H1 (cell line): Measurements from ENCODE around the gene ANKRD6. TPM values are rescaled to one million over a fixed set of nuclear protein-coding genes. Genes with fewer than 3 reads are reported as not detected.

ENCODE experiments used
- CTCF ChIA-PET: fragments of 300-600 bp; sonication (Branson Sonifier 250); formaldehyde crosslinking; loops from one replicate; lab custom pipeline; 2021; ENCODE audit not compliant: partially characterized antibody; lab: Charles Lee
- POLR2A ChIA-PET: fragments of 300-600 bp; sonication (Branson Sonifier 250); formaldehyde crosslinking; loops from one replicate; lab custom pipeline; 2021; ENCODE audit warnings: inconsistent platforms; ENCODE audit not compliant: partially characterized antibody; lab: Charles Lee
- DNase-seq, 2 experiments: peaks; one replicate each; pipeline versions ENCODE4 v3.0.0 to v3.0.0-alpha.2; 2010 to 2022; ENCODE audit warnings: low spot score in 2 of 2, low read depth in 1 of 2, mixed read lengths in 1 of 2
- FAIRE-seq: peaks from 2 replicates; lab custom pipeline; 2011; peaks lifted over from hg19 to GRCh38; lab: Jason Lieb, UNC
- H2AFZ ChIP-seq: 2 replicates; pipeline ENCODE4 v1.8.1; 2012; ENCODE audit warnings: low read length, inconsistent platforms
- H2AK5ac ChIP-seq: 2 replicates; pipeline ENCODE4 v1.6.1; 2013; ENCODE audit warnings: low read depth, low read length
- H2BK120ac ChIP-seq: replicated peaks from 2 replicates; pipeline ENCODE3; 2013; ENCODE audit warnings: low read depth, low read length, inconsistent platforms
- H2BK12ac ChIP-seq: 2 replicates; pipeline ENCODE4 v1.6.1; 2013; ENCODE audit warnings: low read depth, low read length
- H2BK15ac ChIP-seq: 2 replicates; pipeline ENCODE4 v1.6.1; 2013; ENCODE audit warnings: low read length
- H2BK20ac ChIP-seq: 2 replicates; pipeline ENCODE4 v1.6.1; 2013; ENCODE audit warnings: low read length
- H2BK5ac ChIP-seq: 2 replicates; pipeline ENCODE4 v1.6.1; 2013; ENCODE audit warnings: low read depth, low read length
- H3K14ac ChIP-seq: 2 replicates; pipeline ENCODE4 v1.6.1; 2013; ENCODE audit warnings: inconsistent platforms; ENCODE audit not compliant: insufficient read length
- H3K18ac ChIP-seq: 2 replicates; pipeline ENCODE4 v1.6.1; 2013; ENCODE audit warnings: low read length; ENCODE audit errors: extremely low read depth
- H3K23ac ChIP-seq: 2 replicates; pipeline ENCODE4 v1.6.1; 2013; ENCODE audit warnings: inconsistent platforms; ENCODE audit not compliant: insufficient read length
- H3K23me2 ChIP-seq: 2 replicates; pipeline ENCODE4 v1.6.1; 2013; ENCODE audit warnings: low read depth, low read length
- H3K27ac ChIP-seq: 2 replicates; pipeline ENCODE4 v1.6.1; 2011; ENCODE audit warnings: low read depth, low read length, inconsistent platforms
- H3K27me3 ChIP-seq, 4 experiments: replicated peaks in 1 of 4; 1 replicate in 1 of 4; 2 replicates in 3 of 4; pipeline versions ENCODE4 v1.6.1 to v1.8.1; 2011 to 2013; ENCODE audit warnings: low read length in 3 of 4, mild to moderate bottlenecking in 3 of 4, inconsistent platforms in 2 of 4, mixed read lengths in 2 of 4, moderate library complexity in 1 of 4; ENCODE audit not compliant: control insufficient read depth in 3 of 4, insufficient read depth in 3 of 4; ENCODE audit errors: extremely low read depth in 1 of 4
- H3K36me3 ChIP-seq, 4 experiments: 2 replicates each; pipeline versions ENCODE4 v1.6.1 to v1.8.1; 2011 to 2013; ENCODE audit warnings: mild to moderate bottlenecking in 4 of 4, low read length in 3 of 4, moderate library complexity in 2 of 4, control low read depth in 1 of 4, inconsistent platforms in 1 of 4; ENCODE audit not compliant: insufficient read depth in 4 of 4, control insufficient read depth in 2 of 4
- H3K4ac ChIP-seq: replicated peaks from 2 replicates; pipeline ENCODE3; 2013; ENCODE audit warnings: low read length, low read depth, mixed read lengths, inconsistent platforms; ENCODE audit not compliant: insufficient read length
- H3K4me1 ChIP-seq, 4 experiments: replicated peaks in 1 of 4; 1 replicate in 1 of 4; 2 replicates in 3 of 4; pipeline versions ENCODE4 v1.6.1 to v1.8.1; 2011 to 2013; ENCODE audit warnings: low read length in 3 of 4, inconsistent platforms in 2 of 4, mixed read lengths in 1 of 4; ENCODE audit not compliant: insufficient read depth in 4 of 4, control insufficient read depth in 3 of 4
- H3K4me2 ChIP-seq, 2 experiments: 2 replicates each; pipeline versions ENCODE4 v1.6.1 to v1.8.1; 2011 to 2013; ENCODE audit warnings: low read depth in 2 of 2, low read length in 2 of 2, control low read depth in 1 of 2, inconsistent platforms in 1 of 2, mild to moderate bottlenecking in 1 of 2; ENCODE audit not compliant: insufficient read depth in 1 of 2
- H3K4me3 ChIP-seq, 4 experiments: fragments of 200-600, 300-600 bp in 1 of 4; sonication (generic), shearing (Covaris generic), sonication (Bioruptor Twin) in 1 of 4; 2 replicates each; pipeline versions ENCODE4 v1.5.1 to v1.8.1; 2011 to 2016; ENCODE audit warnings: low read length in 4 of 4, low read depth in 3 of 4, control low read depth in 2 of 4, inconsistent platforms in 2 of 4, mild to moderate bottlenecking in 2 of 4, mixed read lengths in 1 of 4, moderate library complexity in 1 of 4; ENCODE audit not compliant: insufficient read depth in 2 of 4; ENCODE audit errors: extremely low read depth in 1 of 4
- H3K56ac ChIP-seq: replicated peaks from 2 replicates; pipeline ENCODE3; 2013; ENCODE audit warnings: low read depth, mild to moderate bottlenecking, mixed read lengths, low read length, inconsistent platforms; ENCODE audit not compliant: insufficient read length
- H3K79me1 ChIP-seq: 2 replicates; pipeline ENCODE4 v1.6.1; 2013; ENCODE audit warnings: low read depth, low read length, control low read depth
- H3K79me2 ChIP-seq, 2 experiments: 2 replicates each; pipeline versions ENCODE4 v1.6.1 to v1.8.1; 2012 to 2013; ENCODE audit warnings: low read length in 2 of 2, mild to moderate bottlenecking in 2 of 2, inconsistent platforms in 1 of 2; ENCODE audit not compliant: insufficient read depth in 2 of 2, control insufficient read depth in 1 of 2
- H3K9ac ChIP-seq, 4 experiments: replicated peaks in 1 of 4; 1 replicate in 1 of 4; 2 replicates in 3 of 4; pipeline versions ENCODE4 v1.6.1 to v1.8.1; 2011 to 2013; ENCODE audit warnings: low read depth in 3 of 4, low read length in 3 of 4, control low read depth in 2 of 4, mild to moderate bottlenecking in 2 of 4, moderate library complexity in 2 of 4, inconsistent platforms in 1 of 4; ENCODE audit errors: extremely low read depth in 1 of 4
- H3K9me3 ChIP-seq, 2 experiments: 2 replicates each; pipeline versions ENCODE4 v1.6.1 to v1.8.1; 2012 to 2013; ENCODE audit warnings: mild to moderate bottlenecking in 2 of 2, moderate library complexity in 2 of 2, control low read depth in 1 of 2, inconsistent platforms in 1 of 2, low read depth in 1 of 2, low read length in 1 of 2, mixed read lengths in 1 of 2; ENCODE audit not compliant: insufficient read depth in 2 of 2
- H4K20me1 ChIP-seq, 2 experiments: replicated peaks in 1 of 2; 2 replicates each; pipeline versions ENCODE3 to v1.8.1; 2011 to 2013; ENCODE audit warnings: inconsistent platforms in 2 of 2, low read length in 2 of 2, mild to moderate bottlenecking in 1 of 2; ENCODE audit not compliant: insufficient read depth in 2 of 2, control insufficient read depth in 1 of 2
- H4K5ac ChIP-seq: 2 replicates; pipeline ENCODE4 v1.6.1; 2013; ENCODE audit warnings: low read length, low read depth, mixed read lengths, inconsistent platforms; ENCODE audit not compliant: insufficient read length
- H4K8ac ChIP-seq: 2 replicates; pipeline ENCODE4 v1.8.0; 2013; ENCODE audit warnings: mild to moderate bottlenecking, moderate library complexity, low read length, inconsistent platforms; ENCODE audit not compliant: insufficient read depth; ENCODE audit errors: extremely low read depth
- H4K91ac ChIP-seq: replicated peaks from 2 replicates; pipeline ENCODE3; 2013; ENCODE audit warnings: low read length, mixed read lengths, inconsistent platforms; ENCODE audit not compliant: insufficient read length
- ATF2 ChIP-seq: IDR thresholded peaks from 2 replicates; pipeline ENCODE4 v1.6.1; 2012; ENCODE audit warnings: low read length, inconsistent platforms
- CHD1 ChIP-seq: IDR thresholded peaks from 2 replicates; pipeline ENCODE4 v1.6.1; 2012; ENCODE audit warnings: low read depth, low read length, improper control_type of control experiment
- CTBP2 ChIP-seq: IDR thresholded peaks from 2 replicates; pipeline ENCODE4 v1.7.0; 2011; ENCODE audit warnings: borderline replicate concordance, mild to moderate bottlenecking, moderate library complexity, mixed read lengths, low read length; ENCODE audit not compliant: insufficient read depth, insufficient read length
- EP300 ChIP-seq, 2 experiments: IDR thresholded peaks; 1 replicate in 1 of 2; 2 replicates in 1 of 2; pipeline ENCODE4 v1.6.1; 2011 to 2012; ENCODE audit warnings: low read depth in 2 of 2, low read length in 2 of 2, mild to moderate bottlenecking in 2 of 2, borderline replicate concordance in 1 of 2, inconsistent platforms in 1 of 2, moderate library complexity in 1 of 2
- JUN ChIP-seq: IDR thresholded peaks from 2 replicates; pipeline ENCODE4 v1.6.1; 2011; ENCODE audit warnings: low read depth, mild to moderate bottlenecking, improper control_type of control experiment, low read length
- SAP30 ChIP-seq: fragments of 300-600 bp; sonication (generic); IDR thresholded peaks from 2 replicates; pipeline ENCODE4 v1.7.1; 2012; ENCODE audit warnings: low read length, moderate library complexity, mild to moderate bottlenecking, inconsistent platforms; ENCODE audit not compliant: insufficient read depth, insufficient replicate concordance
- SIX5 ChIP-seq: IDR thresholded peaks from 2 replicates; pipeline ENCODE4 v1.6.1; 2011; ENCODE audit warnings: mild to moderate bottlenecking, low read depth, low read length
- SUZ12 ChIP-seq: fragments of 200-600 bp; sonication (generic); IDR thresholded peaks from 2 replicates; pipeline ENCODE4 v1.6.1; 2012; ENCODE audit warnings: mild to moderate bottlenecking, inconsistent platforms, low read length, moderate library complexity, mixed read lengths
- WGBS, 2 experiments: shearing (Covaris generic) in 1 of 2; methylation state at CpG; one replicate each; pipeline versions ENCODE4 v1.1.6 to v1.1.7; 2013 to 2015; ENCODE audit warnings: low lambda C conversion rate in 2 of 2, mixed read lengths in 2 of 2, inconsistent platforms in 1 of 2, low coverage in 1 of 2, missing lambda C conversion rate in 1 of 2; ENCODE audit not compliant: insufficient replicate concordance in 2 of 2, insufficient coverage in 1 of 2, insufficient read length in 1 of 2; ENCODE audit errors: extremely low coverage in 1 of 2, missing lambda C conversion rate in 1 of 2; 5-methylcytosine and 5-hydroxymethylcytosine counted together
- polyA plus RNA-seq, 7 experiments: library from polyadenylated mRNA; depleted of rRNA in 3 of 7; stranded (reverse) in 5 of 7; unstranded in 2 of 7; fragments of >200 nt in 5 of 7; fragments of 200-250 nt in 2 of 7; gene quantifications; 1 replicate in 5 of 7; 2 replicates in 1 of 7; 4 replicates in 1 of 7; pipeline versions ENCODE4 v1.2.1 to v1.2.3, GENCODE V29; 2011 to 2013; ENCODE audit warnings: missing spikeins in 2 of 7, mixed read lengths in 2 of 7
- total RNA-seq: library from RNA; stranded (reverse); fragmentation: NEBNext Ultra II Directional; extraction: Animal tissue kit (Norgen Biotek cat#: 25700); gene quantifications from 2 replicates; pipeline ENCODE4 v1.2.1, GENCODE V29; 2021

Gene ANKRD6
- total and polyA plus RNA-seq, 2 of the 8 experiments (the other 6 are each of a cell fraction or from before 2014, with no cell fraction given): 5.9 to 12.8 TPM

- Histone ChIP-seq H3K79me2 (no peaks in the 10 kb centered on the region), H2BK120ac (no peak overlapping the region), H3K79me1 (no peaks in the 10 kb centered on the region), H3K27me3 (no peaks in the 10 kb centered on the region), H2AK5ac (no peak overlapping the region), H3K14ac (no peak overlapping the region), H3K4ac (no peak overlapping the region), H2BK20ac (no peak overlapping the region), H4K5ac (no peak overlapping the region), H3K4me1 (peaks cover 0 to 3% (median 1%) of the 10 kb centered on the region in 4 experiments; a peak in 1 of 7 replicates), H3K27ac (no peak overlapping the region), H4K8ac (no peak overlapping the region), H2BK12ac (no peak overlapping the region), H3K4me3 (no peak overlapping the region), H4K20me1 (no peaks in the 10 kb centered on the region), H2BK5ac (no peak overlapping the region), H3K23me2 (no peaks in the 10 kb centered on the region), H3K36me3 (peaks cover 0 to 4% (median 0%) of the 10 kb centered on the region in 4 experiments; a peak in 1 of 8 replicates), H3K18ac (no peak overlapping the region), H3K4me2 (no peak overlapping the region), H2BK15ac (no peak overlapping the region), H2AFZ (no peak overlapping the region), H3K56ac (no peak overlapping the region), H3K9ac (no peak overlapping the region), H4K91ac (no peak overlapping the region), H3K9me3 (no peaks in the 10 kb centered on the region), H3K23ac (no peak overlapping the region)
- TF ChIP-seq JUN (no peak), SUZ12 (no peak), CTBP2 (no peak), SAP30 (no peak), EP300 (IDR thresholded peaks at IDR 0.05; ENCODE audit: borderline replicate concordance in 1 of 2, low read depth in 2 of 2, low read length in 2 of 2) (no peak), CHD1 (no peak), ATF2 (no peak), SIX5 (no peak)
- DNase-seq: peak in 1 of 2 experiments; percentile 17
- no peak for FAIRE-seq
- ChIA-PET CTCF (interaction anchor here (0.8 to 3.4 kb wide), 4 partner anchors 11 to 110 kb away, joined by 3 to 11 read pairs (median 4); no protein-coding TSS in a partner anchor), POLR2A (no interaction called here)
- WGBS, 2 experiments: 95% methylated on average over 6 of the region's 6 CpGs; no CpG with 5 or more reads in 1 of the 2 experiments
These were observed 45.9 kb upstream of the ANKRD6 start for GRCh38 chr6:89386917-89387491.
